ENCODE measurements around the gene RFX4. TPM values are rescaled to one million over a fixed set of nuclear protein-coding genes. Genes with fewer than 3 reads are reported as not detected.

The RFX4 gene
- total RNA-seq, 4 donors from 2014 or later: not detected

- H3K27me3 ChIP-seq: peaks cover 6 to 100% (median 8%) of the 10 kb centered on the region in 4 donors
These were observed 7.8 kb downstream of the RFX4 start for GRCh38 chr12:106590601-106591000.

GRCh38 chr12:106594447-106594846, 11.6 kb downstream of the RFX4 start:
- H3K4me1 ChIP-seq: no peaks in the 10 kb centered on the region
- no peak for DNase-seq
- H3K27ac ChIP-seq: no peak overlapping the region
- no peaks in the 10 kb centered on the region for H3K9me3 ChIP-seq
- no peak overlapping the region for H3K4me3 ChIP-seq
- H3K36me3 ChIP-seq: no peaks in the 10 kb centered on the region
- peaks cover 0 to 88% (median 3%) of the 10 kb centered on the region in 4 donors for H3K27me3 ChIP-seq
- intact Hi-C loops (cut with DNase I): no loop called here
- TF ChIP-seq CTCF (IDR thresholded peaks at IDR 0.05) (no peak), POLR2A (IDR thresholded peaks at IDR 0.05) (no peak)
- 13 to 22% methylated on average over 6 to 13 of the region's 17 CpGs for WGBS, 2 donors

More at GRCh38 chr12:106590601-106591000, 7.8 kb downstream of the RFX4 start:
- Histone ChIP-seq H3K4me3 (no peak overlapping the region), H3K4me1 (peaks cover 11 to 19% (median 18%) of the 10 kb centered on the region in 3 donors), H3K9me3 (no peaks in the 10 kb centered on the region), H3K36me3 (no peaks in the 10 kb centered on the region), H3K27ac (no peak overlapping the region)
- TF ChIP-seq CTCF (IDR thresholded peaks at IDR 0.05): no peak
- TF ChIP-seq POLR2A (IDR thresholded peaks at IDR 0.05): no peak
- intact Hi-C loops (cut with DNase I): no loop called here
- 53 to 62% methylated on average over 2 of the region's 2 CpGs for WGBS, 2 donors
- no peak for DNase-seq

GRCh38 chr12:106595268-106595667, 12.5 kb downstream of the RFX4 start:
- H3K4me1 ChIP-seq: no peaks in the 10 kb centered on the region
- H3K9me3 ChIP-seq: no peaks in the 10 kb centered on the region
- H3K27ac ChIP-seq: no peak overlapping the region
- no peak overlapping the region for H3K4me3 ChIP-seq
- H3K36me3 ChIP-seq: no peaks in the 10 kb centered on the region
- DNase-seq: no peak
- TF ChIP-seq CTCF (IDR thresholded peaks at IDR 0.05): no peak
- TF ChIP-seq POLR2A (IDR thresholded peaks at IDR 0.05): no peak
- peaks cover 0 to 88% (median 0%) of the 10 kb centered on the region in 4 donors for H3K27me3 ChIP-seq
- intact Hi-C loops (cut with DNase I): no loop called here
- 91% methylated on average over 3 of the region's 3 CpGs; no CpG with 5 or more reads in 1 of the 2 donors for WGBS, 2 donors

GRCh38 chr12:106598003-106598402, 15.2 kb downstream of the RFX4 start:
- intact Hi-C loops (cut with DNase I): no loop called here
- no peak for DNase-seq
- Histone ChIP-seq H3K36me3 (no peaks in the 10 kb centered on the region), H3K4me3 (no peak overlapping the region), H3K27ac (no peak overlapping the region), H3K9me3 (no peaks in the 10 kb centered on the region), H3K27me3 (peaks cover 0 to 85% (median 0%) of the 10 kb centered on the region in 4 donors), H3K4me1 (no peaks in the 10 kb centered on the region)
- 40 to 41% methylated on average over 5 of the region's 5 CpGs for WGBS, 2 donors
- TF ChIP-seq POLR2A (IDR thresholded peaks at IDR 0.05): no peak
- no peak for TF ChIP-seq CTCF (IDR thresholded peaks at IDR 0.05)

GRCh38 chr12:106599302-106599701, 16.5 kb downstream of the RFX4 start:
- TF ChIP-seq CTCF (IDR thresholded peaks at IDR 0.05) (no peak), POLR2A (IDR thresholded peaks at IDR 0.05) (no peak)
- no peaks in the 10 kb centered on the region for H3K4me1 ChIP-seq
- no peaks in the 10 kb centered on the region for H3K36me3 ChIP-seq
- intact Hi-C loops (cut with DNase I): no loop called here
- H3K9me3 ChIP-seq: no peaks in the 10 kb centered on the region
- no peak overlapping the region for H3K27ac ChIP-seq
- H3K4me3 ChIP-seq: no peak overlapping the region
- peaks cover 0 to 76% (median 0%) of the 10 kb centered on the region in 4 donors for H3K27me3 ChIP-seq
- DNase-seq: no peak
- 79 to 86% methylated on average over 4 of the region's 4 CpGs for WGBS, 2 donors

All from esophagus squamous epithelium (tissue), 5 donors.